A549 (cell line): Measurements from ENCODE around the gene NPM3. TPM values are rescaled to one million over a fixed set of nuclear protein-coding genes. Genes with fewer than 3 reads are reported as not detected.

Experiments
- ATAC-seq, 2 experiments: fragments of 200-7000 bp in 1 of 2; fragments of >200 bp in 1 of 2; cut with Nextera tagmentation in 1 of 2; cut with Tn5 transposase in 1 of 2; 3 replicates each; pipeline versions ENCODE4 v1.8.0 to v1.9.1; 2018 to 2020; ENCODE audit warnings: mild to moderate bottlenecking in 1 of 2, moderate library complexity in 1 of 2
- CTCF ChIA-PET: fragments of 300-600 bp; sonication (Branson Sonifier 250); formaldehyde crosslinking; extraction: SDS; loops from one replicate; lab custom pipeline; 2021; ENCODE audit warnings: antibody characterized with exemption, inconsistent platforms; lab: Yijun Ruan, JAX
- POLR2A ChIA-PET: fragments of 350-600 bp; formaldehyde crosslinking; extraction: SDS; loops from one replicate; lab custom pipeline; 2021; ENCODE audit warnings: antibody characterized with exemption, inconsistent platforms; lab: Yijun Ruan, JAX
- DNase-seq, 2 experiments: peaks; one replicate each; pipeline versions ENCODE4 v3.0.0 to v3.0.0-alpha.2; 2011 to 2016; ENCODE audit warnings: low read depth in 1 of 2, low spot score in 1 of 2
- FAIRE-seq: peaks from 2 replicates; lab custom pipeline; 2011; peaks lifted over from hg19 to GRCh38; lab: Jason Lieb, UNC
- H3K27ac ChIP-seq, 2 experiments: fragments of >200 bp; sonication (Bioruptor Twin); formaldehyde crosslinking; 3 replicates each; pipeline ENCODE4 v1.5.1; 2016 to 2017
- H3K4me1 ChIP-seq: fragments of >200 bp; sonication (Bioruptor Twin); formaldehyde crosslinking; 3 replicates; pipeline ENCODE4 v1.6.1; 2016
- H3K4me2 ChIP-seq: fragments of >200 bp; sonication (Bioruptor Twin); formaldehyde crosslinking; 3 replicates; pipeline ENCODE4 v1.6.1; 2016
- H3K4me3 ChIP-seq: fragments of >200 bp; sonication (Bioruptor Twin); formaldehyde crosslinking; 3 replicates; pipeline ENCODE4 v1.5.1; 2016
- H3K9me3 ChIP-seq: fragments of >200 bp; sonication (Bioruptor Twin); formaldehyde crosslinking; 3 replicates; pipeline ENCODE4 v1.6.1; 2016
- BCL3 ChIP-seq: fragments of >200 bp; sonication (Bioruptor Twin); formaldehyde crosslinking; IDR thresholded peaks from 3 replicates; pipeline ENCODE4 v1.6.1; 2016
- CEBPB ChIP-seq, 2 experiments: fragments of >200 bp in 1 of 2; sonication (Bioruptor Twin) in 1 of 2; formaldehyde crosslinking in 1 of 2; IDR thresholded peaks; 2 replicates each; pipeline ENCODE4 v1.6.1; 2012 to 2016
- CHD2 ChIP-seq: fragments of 150-350 bp; IDR thresholded peaks from 2 replicates; pipeline ENCODE4 v1.6.1; 2014; ENCODE audit warnings: low read length; ENCODE audit not compliant: partially characterized antibody
- CTCF ChIP-seq: fragments of >200 bp; sonication (Bioruptor Twin); formaldehyde crosslinking; IDR thresholded peaks from 3 replicates; pipeline ENCODE4 v1.5.1; 2016
- EHMT2 ChIP-seq: fragments of 200-600 bp; sonication (generic); IDR thresholded peaks from 2 replicates; pipeline ENCODE4 v1.6.1; 2016; ENCODE audit warnings: antibody characterized with exemption, low read depth, mild to moderate bottlenecking, moderate library complexity
- ELK1 ChIP-seq: fragments of 150-350 bp; IDR thresholded peaks from 2 replicates; pipeline ENCODE4 v1.6.1; 2014; ENCODE audit warnings: low read depth, mild to moderate bottlenecking, low read length
- ESRRA ChIP-seq: fragments of 150-350 bp; IDR thresholded peaks from 2 replicates; pipeline ENCODE4 v1.6.1; 2014; ENCODE audit warnings: mild to moderate bottlenecking, low read length, borderline replicate concordance
- FOSL2 ChIP-seq, 2 experiments: fragments of 450-650 bp in 1 of 2; fragments of >200 bp in 1 of 2; sonication (Bioruptor Twin) in 1 of 2; formaldehyde crosslinking; IDR thresholded peaks; 2 replicates each; pipeline versions ENCODE4 v1.5.0 to v1.6.1; 2016 to 2020; ENCODE audit warnings: mild to moderate bottlenecking in 1 of 2, moderate library complexity in 1 of 2
- GATA3 ChIP-seq: IDR thresholded peaks from 2 replicates; pipeline ENCODE4 v1.6.1; 2012; ENCODE audit warnings: borderline replicate concordance
- HDAC2 ChIP-seq: fragments of 200-600 bp; sonication (generic); IDR thresholded peaks from 2 replicates; pipeline ENCODE4 v1.6.1; 2016
- HEYL ChIP-seq: fragments of 250-450 bp; sonication (Bioruptor Pico); IDR thresholded peaks from 2 replicates; pipeline ENCODE4 v1.8.0; 2021; ENCODE audit warnings: mild to moderate bottlenecking, moderate library complexity
- JUNB ChIP-seq: fragments of >200 bp; sonication (Bioruptor Twin); formaldehyde crosslinking; IDR thresholded peaks from 2 replicates; pipeline ENCODE4 v1.6.1; 2016
- KDM1A ChIP-seq: fragments of 200-600 bp; sonication (generic); IDR thresholded peaks from 2 replicates; pipeline ENCODE4 v1.6.1; 2016; ENCODE audit warnings: low read depth, mild to moderate bottlenecking
- KDM5A ChIP-seq: fragments of 200-600 bp; sonication (generic); IDR thresholded peaks from 2 replicates; pipeline ENCODE4 v1.6.1; 2016; ENCODE audit warnings: antibody characterized with exemption, mild to moderate bottlenecking
- MAFK ChIP-seq: fragments of 450-650 bp; IDR thresholded peaks from 2 replicates; pipeline ENCODE4 v1.6.1; 2014; ENCODE audit not compliant: partially characterized antibody
- MAZ ChIP-seq: fragments of 150-350 bp; IDR thresholded peaks from 2 replicates; pipeline ENCODE4 v1.6.1; 2014; ENCODE audit warnings: antibody characterized with exemption, low read depth, low read length, borderline replicate concordance
- NFE2L2 ChIP-seq: fragments of 150-350 bp; conservative IDR thresholded peaks from 2 replicates; pipeline ENCODE4 v1.6.1; 2014; ENCODE audit warnings: low read length
- NPAS2 ChIP-seq: fragments of 250-450 bp; sonication (Bioruptor Pico); IDR thresholded peaks from 2 replicates; pipeline ENCODE4 v1.8.0; 2022; ENCODE audit warnings: mild to moderate bottlenecking, moderate library complexity, borderline replicate concordance
- PBX3 ChIP-seq: IDR thresholded peaks from 2 replicates; pipeline ENCODE4 v1.6.1; 2012
- PHF8 ChIP-seq: fragments of 200-600 bp; sonication (generic); IDR thresholded peaks from 2 replicates; pipeline ENCODE4 v1.6.1; 2016; ENCODE audit warnings: low read depth, mild to moderate bottlenecking, antibody characterized with exemption, moderate library complexity, borderline replicate concordance
- POLR2A ChIP-seq: IDR thresholded peaks from 2 replicates; pipeline ENCODE4 v1.6.1; 2012; ENCODE audit warnings: mild to moderate bottlenecking, low read length
- POLR2AphosphoS2 ChIP-seq: conservative IDR thresholded peaks from 2 replicates; pipeline ENCODE4 v1.6.1; 2012; ENCODE audit warnings: low read length, improper control_type of control experiment, inconsistent platforms
- RAD21 ChIP-seq, 2 experiments: fragments of >200 bp in 1 of 2; sonication (Bioruptor Twin) in 1 of 2; formaldehyde crosslinking in 1 of 2; IDR thresholded peaks in 1 of 2; conservative IDR thresholded peaks in 1 of 2; 2 replicates in 1 of 2; 3 replicates in 1 of 2; pipeline ENCODE4 v1.6.1; 2012 to 2018; ENCODE audit warnings: inconsistent platforms in 1 of 2
- REST ChIP-seq: fragments of 200-600 bp; sonication (generic); IDR thresholded peaks from 2 replicates; pipeline ENCODE4 v1.6.1; 2016; ENCODE audit warnings: antibody characterized with exemption, mild to moderate bottlenecking, moderate library complexity
- SMC3 ChIP-seq: fragments of >200 bp; sonication (Bioruptor Twin); formaldehyde crosslinking; IDR thresholded peaks from 3 replicates; pipeline ENCODE4 v1.6.1; 2018; ENCODE audit warnings: inconsistent platforms
- SREBF2 ChIP-seq: fragments of 450-650 bp; IDR thresholded peaks from 2 replicates; pipeline ENCODE4 v1.6.1; 2014; ENCODE audit warnings: mild to moderate bottlenecking, moderate library complexity
- ZNF302 ChIP-seq: fragments of 250-450 bp; sonication (Bioruptor Pico); IDR thresholded peaks from 2 replicates; pipeline ENCODE4 v1.9.0; 2021; ENCODE audit warnings: inconsistent platforms, mild to moderate bottlenecking, moderate library complexity
- WGBS: methylation state at CpG from one replicate; pipeline ENCODE4 v1.1.6; 2017; ENCODE audit errors: missing lambda C conversion rate; 5-methylcytosine and 5-hydroxymethylcytosine counted together
- polyA plus RNA-seq, 4 experiments: library from polyadenylated mRNA; depleted of rRNA in 3 of 4; stranded (reverse); fragments of >200 nt; fragmentation: RNase III in 1 of 4; extraction: RNeasy Plus Mini Kit Qiagen cat#74134 plus additional on column Dnase treatment in 1 of 4; gene quantifications; 2 replicates in 3 of 4; 3 replicates in 1 of 4; pipeline ENCODE4 v1.2.3, GENCODE V29; 2011 to 2017

Gene NPM3
- polyA plus RNA-seq, 2 of the 4 experiments (the other 2 are of a cell fraction), result 41.5 to 96.3 TPM

- CTCF ChIA-PET, result interaction anchor here (0.7 to 9.1 kb wide), 5 partner anchors 12 to 607 kb away, joined by 3 to 102 read pairs (median 4); no protein-coding TSS in a partner anchor
- FAIRE-seq (no peak), DNase-seq (no peak), ATAC-seq (no peak)
- H3K9me3 ChIP-seq, result no peaks in the 10 kb centered on the region
- no peak overlapping the region for H3K27ac ChIP-seq
- no peak overlapping the region for H3K4me3 ChIP-seq
- H3K4me1 ChIP-seq, result no peaks in the 10 kb centered on the region
- no peak for TF ChIP-seq NFE2L2
- no peak for TF ChIP-seq PBX3
- no peak for TF ChIP-seq RAD21 (conservative IDR thresholded peaks at IDR 0.05 in 1 of 2, IDR thresholded peaks at IDR 0.05 in 1 of 2)
- TF ChIP-seq KDM5A, result no peak
- TF ChIP-seq MAFK, result no peak
- no peak for TF ChIP-seq HEYL (CRISPR knock-in tag)
- no peak for TF ChIP-seq BCL3
- TF ChIP-seq CTCF, result no peak
- no peak for TF ChIP-seq FOSL2 (IDR thresholded peaks at IDR 0.05)
- no peak for TF ChIP-seq FOSL2 (CRISPR knock-in tag; IDR thresholded peaks at IDR 0.05)
- no peak for TF ChIP-seq POLR2AphosphoS2
- no peak for TF ChIP-seq SREBF2
- TF ChIP-seq ESRRA, result no peak
- no peak for TF ChIP-seq SMC3
- H3K4me2 ChIP-seq, result no peak overlapping the region
- POLR2A ChIA-PET, result no interaction called here
- 71% methylated on average over 14 of the region's 14 CpGs for WGBS
Measured at GRCh38 chr10:101767966-101768790, 15.1 kb downstream of the NPM3 start.

GRCh38 chr10:101767600-101767945 is 15.7 kb downstream of the NPM3 start:
- POLR2A ChIA-PET, result no interaction called here

More at GRCh38 chr10:101767600-101767945, 15.7 kb downstream of the NPM3 start:
- no peaks in the 10 kb centered on the region for H3K9me3 ChIP-seq
- FAIRE-seq, result no peak
- no peak for ATAC-seq
- no peak for TF ChIP-seq CHD2
- TF ChIP-seq EHMT2, result no peak
- TF ChIP-seq POLR2A, result no peak
- no peak for TF ChIP-seq ELK1
- no peak for TF ChIP-seq ZNF302
- TF ChIP-seq GATA3, result no peak
- no peak for TF ChIP-seq CEBPB (IDR thresholded peaks at IDR 0.05)
- no peak for TF ChIP-seq NPAS2 (CRISPR knock-in tag)
- TF ChIP-seq JUNB, result no peak
- no peak for TF ChIP-seq MAZ
- no peak for TF ChIP-seq MAFK
- TF ChIP-seq SREBF2, result no peak
- no peak for TF ChIP-seq HDAC2
- no peak for TF ChIP-seq KDM5A
- TF ChIP-seq PHF8, result no peak
- TF ChIP-seq KDM1A, result no peak
- TF ChIP-seq PBX3, result no peak
- TF ChIP-seq REST, result no peak
- no peak overlapping the region for H3K27ac ChIP-seq
- DNase-seq, result no peak
- no peak overlapping the region for H3K4me3 ChIP-seq
- CTCF ChIA-PET, result interaction anchor here (0.7 to 9.1 kb wide), 5 partner anchors 12 to 606 kb away, joined by 3 to 102 read pairs (median 4); no protein-coding TSS in a partner anchor
- 74% methylated on average over 6 of the region's 6 CpGs for WGBS
- no peaks in the 10 kb centered on the region for H3K4me1 ChIP-seq
- H3K4me2 ChIP-seq, result no peak overlapping the region
